ENCODE measurements around the gene FOXD4L6.
"Not testable (repeated sequence)": the region's sequence is repeated elsewhere in the genome, so short reads cannot be mapped to it uniquely, and the experiment has no call there.

FOXD4L6 gene

DNA sequence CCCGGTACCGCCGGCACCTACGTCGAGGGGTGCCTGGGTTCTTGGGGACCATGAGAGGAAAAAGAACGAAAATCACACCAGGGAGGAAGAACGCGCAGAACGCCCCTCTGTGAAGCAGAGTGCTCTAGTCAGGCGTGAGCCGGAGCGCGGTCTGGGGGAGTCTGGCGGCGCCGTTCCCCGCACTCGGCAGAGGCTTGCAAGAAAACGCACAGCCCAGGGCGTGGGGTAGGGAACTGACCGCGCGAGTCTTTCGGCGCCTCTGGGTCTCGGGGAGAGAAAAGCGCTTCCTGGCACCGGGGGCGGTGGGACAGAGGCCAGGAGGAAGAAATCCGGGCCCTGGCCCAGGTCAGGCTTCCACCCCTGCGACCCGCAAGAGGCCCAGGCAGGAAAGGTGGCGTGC, 4.7 kb downstream of the FOXD4L6 start:
- H3K27me3 ChIP-seq (ENCODE audit: insufficient read depth, low read length, poor library complexity); H3K4me1 ChIP-seq (ENCODE audit: insufficient read depth, low read length); H3K36me3 ChIP-seq (ENCODE audit: insufficient read depth, low read length); H3K4me3 ChIP-seq (ENCODE audit: low read depth in 1 of 2, low read length in 2 of 2); H3K79me2 ChIP-seq (ENCODE audit: insufficient read depth, low read length); H3K9me3 ChIP-seq (ENCODE audit: insufficient read depth, low read length, severe bottlenecking); H4K20me1 ChIP-seq (ENCODE audit: insufficient read depth, low read length); H2AFZ ChIP-seq (ENCODE audit: low read depth, low read length); H3K9ac ChIP-seq (ENCODE audit: low read depth, low read length); ATAC-seq (ENCODE audit: insufficient read depth, low read depth); H3K4me2 ChIP-seq (ENCODE audit: insufficient read depth, low read length); H3K27ac ChIP-seq (ENCODE audit: low read length); DNase-seq: not testable (repeated sequence)

DNA sequence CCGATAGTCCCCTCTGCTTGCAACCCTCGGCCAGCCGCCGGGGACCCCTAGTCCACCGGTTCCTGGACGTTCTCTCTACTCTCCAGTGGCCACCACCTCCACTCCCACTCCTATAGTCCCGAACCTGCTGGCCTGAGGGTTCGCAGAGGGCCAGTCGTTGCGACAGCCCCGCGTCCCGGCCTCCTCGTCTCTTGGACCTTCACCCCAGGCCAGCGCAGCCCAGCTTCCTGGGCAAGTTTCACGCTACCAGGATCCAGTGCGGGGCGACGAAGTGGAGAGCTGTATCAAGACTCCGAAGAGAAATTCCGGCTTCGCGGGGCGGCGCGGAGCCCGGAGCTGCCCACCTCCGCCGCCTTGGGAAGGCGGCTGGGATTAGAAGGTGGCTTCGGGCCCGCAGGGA, 5.1 kb downstream of the FOXD4L6 start:
- H4K20me1 ChIP-seq (ENCODE audit: insufficient read depth, low read length); H3K4me1 ChIP-seq (ENCODE audit: insufficient read depth, low read length); H3K4me3 ChIP-seq (ENCODE audit: low read depth in 1 of 2, low read length in 2 of 2); H2AFZ ChIP-seq (ENCODE audit: low read depth, low read length); DNase-seq; H3K79me2 ChIP-seq (ENCODE audit: insufficient read depth, low read length); ATAC-seq (ENCODE audit: insufficient read depth, low read depth); H3K27me3 ChIP-seq (ENCODE audit: insufficient read depth, low read length, poor library complexity); H3K9ac ChIP-seq (ENCODE audit: low read depth, low read length); H3K36me3 ChIP-seq (ENCODE audit: insufficient read depth, low read length); H3K4me2 ChIP-seq (ENCODE audit: insufficient read depth, low read length); H3K27ac ChIP-seq (ENCODE audit: low read length); H3K9me3 ChIP-seq (ENCODE audit: insufficient read depth, low read length, severe bottlenecking): not testable (repeated sequence)

DNA sequence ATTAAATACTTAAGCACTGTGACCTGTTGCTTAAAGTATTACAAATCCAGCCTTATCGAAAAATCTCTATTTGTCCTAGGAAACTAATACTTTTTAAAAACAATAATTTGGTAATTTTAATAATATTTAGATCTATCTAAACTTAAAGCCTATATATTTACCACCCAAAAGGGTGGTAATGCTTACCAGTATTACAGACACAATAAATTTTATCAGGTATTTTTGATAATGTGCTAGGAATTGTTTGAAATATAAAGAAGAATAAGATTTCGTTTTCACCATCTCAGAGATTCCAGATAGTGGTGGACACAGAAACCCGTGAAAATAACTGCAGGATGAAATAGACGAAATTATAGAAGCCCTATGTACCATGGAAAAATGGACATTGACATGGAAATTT, 7.8 kb downstream of the FOXD4L6 start:
- not testable (repeated sequence) for H3K27ac ChIP-seq (ENCODE audit: low read length); H3K27me3 ChIP-seq (ENCODE audit: insufficient read depth, low read length, poor library complexity)

DNA sequence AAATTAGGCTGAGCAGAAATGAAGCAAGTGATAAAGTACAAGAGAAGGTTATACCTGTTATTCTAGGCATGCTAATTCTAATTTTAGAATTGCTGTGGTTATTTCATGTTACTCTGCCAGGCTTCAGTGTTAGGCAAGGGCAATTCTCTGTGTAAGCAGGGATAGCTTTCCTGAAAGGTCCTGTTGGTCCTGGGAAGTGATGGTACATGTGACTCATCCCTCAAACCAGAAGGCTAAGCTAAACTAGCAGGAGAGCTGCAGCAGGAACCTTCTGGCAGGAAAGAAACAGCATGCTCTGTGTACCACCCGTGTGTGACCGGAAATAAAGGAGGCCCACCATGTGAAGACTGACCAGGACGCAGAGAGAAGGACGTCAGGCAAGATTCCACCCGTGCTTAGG, 8.8 kb downstream of the FOXD4L6 start:
- not testable (repeated sequence) for H3K27me3 ChIP-seq (ENCODE audit: insufficient read depth, low read length, poor library complexity); H3K9me3 ChIP-seq (ENCODE audit: insufficient read depth, low read length, severe bottlenecking); H3K4me1 ChIP-seq (ENCODE audit: insufficient read depth, low read length); H3K27ac ChIP-seq (ENCODE audit: low read length); DNase-seq; H3K79me2 ChIP-seq (ENCODE audit: insufficient read depth, low read length); H2AFZ ChIP-seq (ENCODE audit: low read depth, low read length); H3K4me3 ChIP-seq (ENCODE audit: low read depth in 1 of 2, low read length in 2 of 2); ATAC-seq (ENCODE audit: insufficient read depth, low read depth); H4K20me1 ChIP-seq (ENCODE audit: insufficient read depth, low read length); H3K4me2 ChIP-seq (ENCODE audit: insufficient read depth, low read length); H3K36me3 ChIP-seq (ENCODE audit: insufficient read depth, low read length); H3K9ac ChIP-seq (ENCODE audit: low read depth, low read length)

More for the DNA sequence above, 7.8 kb downstream of the FOXD4L6 start:
- not testable (repeated sequence) for DNase-seq; H3K4me3 ChIP-seq (ENCODE audit: low read depth in 1 of 2, low read length in 2 of 2); H3K9me3 ChIP-seq (ENCODE audit: insufficient read depth, low read length, severe bottlenecking); H3K4me1 ChIP-seq (ENCODE audit: insufficient read depth, low read length); ATAC-seq (ENCODE audit: insufficient read depth, low read depth); H4K20me1 ChIP-seq (ENCODE audit: insufficient read depth, low read length); H3K79me2 ChIP-seq (ENCODE audit: insufficient read depth, low read length); H3K4me2 ChIP-seq (ENCODE audit: insufficient read depth, low read length); H2AFZ ChIP-seq (ENCODE audit: low read depth, low read length); H3K36me3 ChIP-seq (ENCODE audit: insufficient read depth, low read length); H3K9ac ChIP-seq (ENCODE audit: low read depth, low read length)

DNA sequence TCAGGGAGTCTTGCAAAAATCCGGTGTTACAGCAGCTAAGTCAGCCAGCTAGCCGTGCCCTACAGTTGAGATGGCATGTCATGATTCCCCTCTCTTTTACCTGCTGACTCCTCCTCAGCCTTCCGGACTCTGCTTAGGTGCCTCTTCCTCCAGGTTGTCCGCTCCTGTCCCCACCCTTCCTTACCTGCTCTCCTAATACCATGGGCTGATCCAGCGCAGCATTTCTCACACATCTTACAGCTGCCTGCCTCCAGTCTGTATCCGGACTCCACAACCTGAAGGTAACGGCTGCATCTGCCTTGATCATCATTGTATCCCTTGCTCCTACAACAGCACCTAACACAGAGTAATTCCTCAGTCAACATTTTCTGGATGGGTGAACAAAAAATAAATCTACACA, 9.2 kb downstream of the FOXD4L6 start:
- not testable (repeated sequence) for H4K20me1 ChIP-seq (ENCODE audit: insufficient read depth, low read length); H3K4me3 ChIP-seq (ENCODE audit: low read depth in 1 of 2, low read length in 2 of 2); H3K79me2 ChIP-seq (ENCODE audit: insufficient read depth, low read length); H2AFZ ChIP-seq (ENCODE audit: low read depth, low read length); H3K4me2 ChIP-seq (ENCODE audit: insufficient read depth, low read length); H3K27ac ChIP-seq (ENCODE audit: low read length); H3K9ac ChIP-seq (ENCODE audit: low read depth, low read length); ATAC-seq (ENCODE audit: insufficient read depth, low read depth); H3K27me3 ChIP-seq (ENCODE audit: insufficient read depth, low read length, poor library complexity); H3K36me3 ChIP-seq (ENCODE audit: insufficient read depth, low read length); H3K4me1 ChIP-seq (ENCODE audit: insufficient read depth, low read length); H3K9me3 ChIP-seq (ENCODE audit: insufficient read depth, low read length, severe bottlenecking); DNase-seq

DNA sequence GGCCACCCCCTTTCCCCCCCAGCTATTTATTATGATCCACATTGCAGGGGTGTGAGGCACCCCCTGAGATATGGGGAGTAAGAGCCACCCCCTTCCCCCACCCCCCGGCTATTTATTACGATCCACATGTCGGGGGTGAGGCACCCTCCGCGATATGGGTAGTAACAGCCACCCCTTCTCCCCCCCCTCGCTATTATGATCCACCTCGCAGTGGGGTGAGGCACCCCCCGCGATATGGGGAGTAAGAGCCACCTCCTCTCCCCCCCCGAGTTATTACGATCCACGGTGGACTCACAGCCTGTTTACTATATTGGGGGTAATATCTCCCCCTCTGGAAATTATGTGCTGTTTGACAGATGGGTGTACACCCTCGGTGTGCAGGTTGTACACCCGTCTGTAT, 15.1 kb downstream of the FOXD4L6 start:
- not testable (repeated sequence) for H3K27ac ChIP-seq (ENCODE audit: low read length); H3K9ac ChIP-seq (ENCODE audit: low read depth, low read length); DNase-seq; H3K27me3 ChIP-seq (ENCODE audit: insufficient read depth, low read length, poor library complexity); H3K4me1 ChIP-seq (ENCODE audit: insufficient read depth, low read length); ATAC-seq (ENCODE audit: insufficient read depth, low read depth); H3K36me3 ChIP-seq (ENCODE audit: insufficient read depth, low read length); H4K20me1 ChIP-seq (ENCODE audit: insufficient read depth, low read length); H3K4me3 ChIP-seq (ENCODE audit: low read depth in 1 of 2, low read length in 2 of 2); H3K79me2 ChIP-seq (ENCODE audit: insufficient read depth, low read length); H3K9me3 ChIP-seq (ENCODE audit: insufficient read depth, low read length, severe bottlenecking); H2AFZ ChIP-seq (ENCODE audit: low read depth, low read length); H3K4me2 ChIP-seq (ENCODE audit: insufficient read depth, low read length)

DNA sequence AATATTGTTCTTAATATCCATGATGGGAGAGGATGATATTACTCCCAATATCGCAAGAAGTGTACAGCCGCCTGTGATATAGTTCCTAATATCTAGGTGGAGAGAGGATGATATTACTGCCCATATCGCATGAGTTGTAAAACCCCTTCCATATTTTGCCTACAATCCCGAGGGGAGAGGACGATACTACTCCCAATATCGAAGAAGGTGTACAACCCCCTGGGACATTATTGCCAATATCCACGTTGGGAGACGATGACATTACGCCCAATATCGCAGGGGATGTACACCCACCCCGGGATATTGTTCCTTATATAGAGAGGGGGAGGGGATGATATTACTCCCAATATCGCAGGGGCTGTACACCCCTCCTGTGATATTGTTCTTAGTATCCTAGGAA, 17.1 kb downstream of the FOXD4L6 start:
- not testable (repeated sequence) for H3K4me1 ChIP-seq (ENCODE audit: insufficient read depth, low read length); H3K79me2 ChIP-seq (ENCODE audit: insufficient read depth, low read length); DNase-seq

DNA sequence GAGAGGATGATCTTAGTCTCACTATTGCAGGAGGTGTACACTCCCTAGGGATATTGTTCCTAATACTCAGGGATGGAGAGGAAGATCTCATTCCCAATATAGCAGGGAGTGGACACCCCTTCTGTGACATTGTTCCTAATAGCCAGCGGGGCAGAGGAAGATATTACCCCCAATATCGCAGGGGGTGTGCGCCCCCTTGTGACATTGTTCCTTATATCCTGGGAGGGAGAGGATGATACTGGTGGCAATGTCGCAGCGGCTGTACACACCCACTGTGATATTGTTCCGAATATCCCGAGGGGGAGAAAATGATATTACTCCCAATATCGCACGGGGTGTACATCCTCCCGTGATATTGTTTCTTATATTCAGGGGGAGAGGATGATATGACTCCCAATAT, 17.6 kb downstream of the FOXD4L6 start:
- not testable (repeated sequence) for H3K4me3 ChIP-seq (ENCODE audit: low read depth in 1 of 2, low read length in 2 of 2); H3K27me3 ChIP-seq (ENCODE audit: insufficient read depth, low read length, poor library complexity); H3K9ac ChIP-seq (ENCODE audit: low read depth, low read length); H3K27ac ChIP-seq (ENCODE audit: low read length); ATAC-seq (ENCODE audit: insufficient read depth, low read depth); H3K9me3 ChIP-seq (ENCODE audit: insufficient read depth, low read length, severe bottlenecking); H2AFZ ChIP-seq (ENCODE audit: low read depth, low read length); H3K4me1 ChIP-seq (ENCODE audit: insufficient read depth, low read length); H3K4me2 ChIP-seq (ENCODE audit: insufficient read depth, low read length); H4K20me1 ChIP-seq (ENCODE audit: insufficient read depth, low read length); H3K36me3 ChIP-seq (ENCODE audit: insufficient read depth, low read length); DNase-seq; H3K79me2 ChIP-seq (ENCODE audit: insufficient read depth, low read length)

More for the DNA sequence above, 17.1 kb downstream of the FOXD4L6 start:
- H3K27ac ChIP-seq (ENCODE audit: low read length); H4K20me1 ChIP-seq (ENCODE audit: insufficient read depth, low read length); H3K4me3 ChIP-seq (ENCODE audit: low read depth in 1 of 2, low read length in 2 of 2); H3K36me3 ChIP-seq (ENCODE audit: insufficient read depth, low read length); H3K9ac ChIP-seq (ENCODE audit: low read depth, low read length); H3K9me3 ChIP-seq (ENCODE audit: insufficient read depth, low read length, severe bottlenecking); H3K27me3 ChIP-seq (ENCODE audit: insufficient read depth, low read length, poor library complexity); ATAC-seq (ENCODE audit: insufficient read depth, low read depth); H2AFZ ChIP-seq (ENCODE audit: low read depth, low read length); H3K4me2 ChIP-seq (ENCODE audit: insufficient read depth, low read length): not testable (repeated sequence)

DNA sequence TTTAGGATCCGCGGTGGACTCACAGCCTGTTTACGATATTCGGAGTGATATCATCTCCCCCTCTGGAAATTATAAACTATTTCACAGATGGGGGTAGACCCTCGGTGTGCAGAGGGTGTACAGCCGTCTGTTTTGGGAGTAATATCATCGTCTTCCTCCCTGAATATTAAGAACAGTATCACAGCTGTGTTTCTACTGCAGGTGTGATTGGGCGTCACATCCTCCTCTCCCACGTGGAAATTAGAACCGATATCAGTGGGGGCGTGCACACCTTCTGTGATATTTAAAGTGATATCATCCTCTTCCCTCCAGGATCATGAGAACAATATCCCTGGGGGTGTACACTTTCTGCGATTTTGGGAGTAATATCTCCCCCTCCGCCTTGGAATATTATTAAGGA, 19.2 kb downstream of the FOXD4L6 start:
- H3K4me1 ChIP-seq (ENCODE audit: insufficient read depth, low read length); H3K27ac ChIP-seq (ENCODE audit: low read length); H3K4me3 ChIP-seq (ENCODE audit: low read depth in 1 of 2, low read length in 2 of 2); H2AFZ ChIP-seq (ENCODE audit: low read depth, low read length); H4K20me1 ChIP-seq (ENCODE audit: insufficient read depth, low read length); H3K79me2 ChIP-seq (ENCODE audit: insufficient read depth, low read length); DNase-seq; H3K4me2 ChIP-seq (ENCODE audit: insufficient read depth, low read length); H3K9ac ChIP-seq (ENCODE audit: low read depth, low read length); H3K9me3 ChIP-seq (ENCODE audit: insufficient read depth, low read length, severe bottlenecking); H3K27me3 ChIP-seq (ENCODE audit: insufficient read depth, low read length, poor library complexity); H3K36me3 ChIP-seq (ENCODE audit: insufficient read depth, low read length): not testable (repeated sequence)
- ATAC-seq (ENCODE audit: insufficient read depth, low read depth) = peak; percentile 27; the same call in 1 of the 3 replicates
